ENCODE measurements around the gene TES.
"Not testable (repeated sequence)": the region's sequence is repeated elsewhere in the genome, so short reads cannot be mapped to it uniquely, and the experiment has no call there.

TES gene

GRCh38 chr7:116242759-116243158 is 32.4 kb downstream of the TES start:
- no peak for DNase-seq (ENCODE audit: low read depth)

GRCh38 chr7:116244803-116245202 is 34.5 kb downstream of the TES start:
- DNase-seq (ENCODE audit: low read depth) = not testable (repeated sequence)

- DNase-seq (ENCODE audit: low read depth) = no peak
Measured at GRCh38 chr7:116246357-116246756, 36.0 kb downstream of the TES start.

GRCh38 chr7:116249969-116250553 is 39.7 kb downstream of the TES start:
- DNase-seq (ENCODE audit: low read depth) = no peak

- no peak for DNase-seq (ENCODE audit: low read depth)
Measured at GRCh38 chr7:116251675-116252074, 41.3 kb downstream of the TES start.

- no peak for DNase-seq (ENCODE audit: low read depth)
Measured at GRCh38 chr7:116252249-116252648, 41.9 kb downstream of the TES start.

- DNase-seq (ENCODE audit: low read depth) = no peak
Measured at GRCh38 chr7:116257156-116257555, 46.8 kb downstream of the TES start.

- DNase-seq (ENCODE audit: low read depth) = no peak
Measured at GRCh38 chr7:116258734-116259133, 48.4 kb downstream of the TES start.

- DNase-seq (ENCODE audit: low read depth) = no peak
Measured at GRCh38 chr7:116259156-116259870, 49.0 kb downstream of the TES start.

GRCh38 chr7:116259871-116260440 is 49.6 kb downstream of the TES start:
- peak; percentile 83 for DNase-seq (ENCODE audit: low read depth)

GRCh38 chr7:116261904-116262303 is 51.6 kb downstream of the TES start:
- DNase-seq (ENCODE audit: low read depth) = no peak

- DNase-seq (ENCODE audit: low read depth) = no peak
Measured at GRCh38 chr7:116265881-116266280, 55.5 kb downstream of the TES start.

GRCh38 chr7:116269466-116269865 is 59.1 kb downstream of the TES start:
- DNase-seq (ENCODE audit: low read depth) = no peak

GRCh38 chr7:116271161-116271913 is 61.0 kb downstream of the TES start:
- peak; percentile 52 for DNase-seq (ENCODE audit: low read depth)

GRCh38 chr7:116271963-116272886 is 61.9 kb downstream of the TES start:
- peak; percentile 95 for DNase-seq (ENCODE audit: low read depth)

GRCh38 chr7:116273283-116273917 is 63.1 kb downstream of the TES start:
- DNase-seq (ENCODE audit: low read depth) = no peak

GRCh38 chr7:116273918-116274301 is 63.6 kb downstream of the TES start:
- DNase-seq (ENCODE audit: low read depth) = no peak

GRCh38 chr7:116277070-116277469 is 66.7 kb downstream of the TES start:
- no peak for DNase-seq (ENCODE audit: low read depth)

GRCh38 chr7:116279217-116279616 is 68.9 kb downstream of the TES start:
- DNase-seq (ENCODE audit: low read depth) = no peak

GRCh38 chr7:116280803-116281202 is 70.5 kb downstream of the TES start:
- no peak for DNase-seq (ENCODE audit: low read depth)

GRCh38 chr7:116283595-116284204 is 73.4 kb downstream of the TES start:
- DNase-seq (ENCODE audit: low read depth) = no peak

All from GM04503 (cell line).